ENCODE measurements around the gene CACNG5. TPM values are rescaled to one million over a fixed set of nuclear protein-coding genes. Genes with fewer than 3 reads are reported as not detected.

The CACNG5 gene
- total RNA-seq, 1 experiment from 2014 or later: 2.0 TPM

- H3K4me3 ChIP-seq (ENCODE audit: insufficient read depth, low read depth, low read length): no peak overlapping the region
- no peaks in the 10 kb centered on the region for H3K27me3 ChIP-seq (ENCODE audit: control insufficient read depth, insufficient read depth, low read length)
- no peaks in the 10 kb centered on the region for H3K36me3 ChIP-seq (replicated peaks; ENCODE audit: control insufficient read depth, insufficient read depth, low read length)
- no peak for DNase-seq
Measured at GRCh38 chr17:66849032-66849655, 14.2 kb downstream of the CACNG5 start.

- no peaks in the 10 kb centered on the region for H3K27me3 ChIP-seq (ENCODE audit: control insufficient read depth, insufficient read depth, low read length)
- no peak for DNase-seq
- H3K4me3 ChIP-seq (ENCODE audit: insufficient read depth, low read depth, low read length): no peak overlapping the region
- H3K36me3 ChIP-seq (replicated peaks; ENCODE audit: control insufficient read depth, insufficient read depth, low read length): no peaks in the 10 kb centered on the region
Measured at GRCh38 chr17:66849851-66850580, 15.1 kb downstream of the CACNG5 start.

GRCh38 chr17:66850692-66851091, 15.8 kb downstream of the CACNG5 start:
- no peak for DNase-seq
- H3K27me3 ChIP-seq (ENCODE audit: control insufficient read depth, insufficient read depth, low read length): no peaks in the 10 kb centered on the region
- no peak overlapping the region for H3K4me3 ChIP-seq (ENCODE audit: insufficient read depth, low read depth, low read length)
- H3K36me3 ChIP-seq (replicated peaks; ENCODE audit: control insufficient read depth, insufficient read depth, low read length): no peaks in the 10 kb centered on the region

- DNase-seq: peak; percentile 82
- Histone ChIP-seq H3K27me3 (ENCODE audit: control insufficient read depth, insufficient read depth, low read length) (no peaks in the 10 kb centered on the region), H3K36me3 (replicated peaks; ENCODE audit: control insufficient read depth, insufficient read depth, low read length) (no peaks in the 10 kb centered on the region), H3K4me3 (ENCODE audit: insufficient read depth, low read depth, low read length) (no peak overlapping the region)
Measured at GRCh38 chr17:66855204-66855603, 20.3 kb downstream of the CACNG5 start.

- H3K4me3 ChIP-seq (ENCODE audit: insufficient read depth, low read depth, low read length): no peak overlapping the region
- no peaks in the 10 kb centered on the region for H3K27me3 ChIP-seq (ENCODE audit: control insufficient read depth, insufficient read depth, low read length)
- no peaks in the 10 kb centered on the region for H3K36me3 ChIP-seq (replicated peaks; ENCODE audit: control insufficient read depth, insufficient read depth, low read length)
- DNase-seq: no peak
Measured at GRCh38 chr17:66858226-66859083, 23.5 kb downstream of the CACNG5 start.

GRCh38 chr17:66859353-66859752, 24.4 kb downstream of the CACNG5 start:
- Histone ChIP-seq H3K27me3 (ENCODE audit: control insufficient read depth, insufficient read depth, low read length) (no peaks in the 10 kb centered on the region), H3K36me3 (replicated peaks; ENCODE audit: control insufficient read depth, insufficient read depth, low read length) (no peaks in the 10 kb centered on the region), H3K4me3 (ENCODE audit: insufficient read depth, low read depth, low read length) (no peak overlapping the region)
- no peak for DNase-seq

GRCh38 chr17:66860204-66860603, 25.3 kb downstream of the CACNG5 start:
- Histone ChIP-seq H3K27me3 (ENCODE audit: control insufficient read depth, insufficient read depth, low read length) (no peaks in the 10 kb centered on the region), H3K4me3 (ENCODE audit: insufficient read depth, low read depth, low read length) (no peak overlapping the region), H3K36me3 (replicated peaks; ENCODE audit: control insufficient read depth, insufficient read depth, low read length) (no peaks in the 10 kb centered on the region)
- no peak for DNase-seq

GRCh38 chr17:66863820-66864219, 28.9 kb downstream of the CACNG5 start:
- Histone ChIP-seq H3K36me3 (replicated peaks; ENCODE audit: control insufficient read depth, insufficient read depth, low read length) (no peaks in the 10 kb centered on the region), H3K4me3 (ENCODE audit: insufficient read depth, low read depth, low read length) (no peak overlapping the region), H3K27me3 (ENCODE audit: control insufficient read depth, insufficient read depth, low read length) (no peaks in the 10 kb centered on the region)
- DNase-seq: no peak

GRCh38 chr17:66865151-66865550, 30.2 kb downstream of the CACNG5 start:
- Histone ChIP-seq H3K27me3 (ENCODE audit: control insufficient read depth, insufficient read depth, low read length) (no peaks in the 10 kb centered on the region), H3K4me3 (ENCODE audit: insufficient read depth, low read depth, low read length) (no peak overlapping the region), H3K36me3 (replicated peaks; ENCODE audit: control insufficient read depth, insufficient read depth, low read length) (no peaks in the 10 kb centered on the region)
- no peak for DNase-seq

- DNase-seq: no peak
- Histone ChIP-seq H3K4me3 (ENCODE audit: insufficient read depth, low read depth, low read length) (no peak overlapping the region), H3K36me3 (replicated peaks; ENCODE audit: control insufficient read depth, insufficient read depth, low read length) (no peaks in the 10 kb centered on the region), H3K27me3 (ENCODE audit: control insufficient read depth, insufficient read depth, low read length) (no peaks in the 10 kb centered on the region)
Measured at GRCh38 chr17:66873962-66874361, 39.0 kb downstream of the CACNG5 start.

GRCh38 chr17:66884931-66885330, 50.0 kb downstream of the CACNG5 start:
- Histone ChIP-seq H3K36me3 (replicated peaks; ENCODE audit: control insufficient read depth, insufficient read depth, low read length) (no peaks in the 10 kb centered on the region), H3K27me3 (ENCODE audit: control insufficient read depth, insufficient read depth, low read length) (no peaks in the 10 kb centered on the region), H3K4me3 (ENCODE audit: insufficient read depth, low read depth, low read length) (no peak overlapping the region)
- DNase-seq: no peak

- H3K36me3 ChIP-seq (replicated peaks; ENCODE audit: control insufficient read depth, insufficient read depth, low read length): no peaks in the 10 kb centered on the region
- no peak overlapping the region for H3K4me3 ChIP-seq (ENCODE audit: insufficient read depth, low read depth, low read length)
- no peak for DNase-seq
- no peaks in the 10 kb centered on the region for H3K27me3 ChIP-seq (ENCODE audit: control insufficient read depth, insufficient read depth, low read length)
Measured at GRCh38 chr17:66885417-66885816, 50.5 kb downstream of the CACNG5 start.

GRCh38 chr17:66889480-66890230, 54.7 kb downstream of the CACNG5 start:
- Histone ChIP-seq H3K4me3 (ENCODE audit: insufficient read depth, low read depth, low read length) (no peak overlapping the region), H3K36me3 (replicated peaks; ENCODE audit: control insufficient read depth, insufficient read depth, low read length) (no peaks in the 10 kb centered on the region), H3K27me3 (ENCODE audit: control insufficient read depth, insufficient read depth, low read length) (no peaks in the 10 kb centered on the region)
- DNase-seq: no peak

GRCh38 chr17:66892246-66892645, 57.3 kb downstream of the CACNG5 start:
- H3K4me3 ChIP-seq (ENCODE audit: insufficient read depth, low read depth, low read length): no peak overlapping the region
- DNase-seq: no peak
- no peaks in the 10 kb centered on the region for H3K27me3 ChIP-seq (ENCODE audit: control insufficient read depth, insufficient read depth, low read length)
- no peaks in the 10 kb centered on the region for H3K36me3 ChIP-seq (replicated peaks; ENCODE audit: control insufficient read depth, insufficient read depth, low read length)
